GM23338 (cell line): ENCODE measurements around the gene ZNF185.
A peak's percentile ranks its signal among the peaks of the same experiment; 100 is the strongest.

ENCODE experiments used
- CREB1 ChIP-seq: fragments of 250-450 bp; sonication (Bioruptor Pico); IDR thresholded peaks from 2 replicates; pipeline ENCODE4 v1.5.0; 2020; ENCODE audit warnings: low read depth, mild to moderate bottlenecking, moderate library complexity
- CTCF ChIP-seq, 2 experiments: fragments of 200-600 bp in 1 of 2; sonication (generic) in 1 of 2; conservative IDR thresholded peaks; 2 replicates each; pipeline versions ENCODE4 v1.5.1 to v1.6.1; 2016 to 2017; ENCODE audit warnings: antibody characterized with exemption in 2 of 2, low read depth in 2 of 2, mild to moderate bottlenecking in 2 of 2, moderate library complexity in 1 of 2
- ETS1 ChIP-seq: IDR thresholded peaks from 2 replicates; pipeline ENCODE4 v1.6.1; 2016; ENCODE audit warnings: antibody characterized with exemption
- EZH2 ChIP-seq: fragments of 200-600 bp; sonication (generic); IDR thresholded peaks from one replicate; pipeline ENCODE4 v1.8.0; 2017; ENCODE audit warnings: antibody characterized with exemption, mild to moderate bottlenecking, low read depth; ENCODE audit not compliant: unreplicated experiment
- EZH2phosphoT487 ChIP-seq: fragments of 200-600 bp; sonication (generic); IDR thresholded peaks from one replicate; pipeline ENCODE4 v1.8.1; 2018; ENCODE audit warnings: antibody characterized with exemption; ENCODE audit not compliant: unreplicated experiment
- NANOG ChIP-seq: IDR thresholded peaks from 2 replicates; pipeline ENCODE4 v1.6.1; 2016; ENCODE audit warnings: antibody characterized with exemption, borderline replicate concordance
- POLR2AphosphoS5 ChIP-seq: IDR thresholded peaks from 2 replicates; pipeline ENCODE4 v1.6.1; 2016; ENCODE audit warnings: antibody characterized with exemption, low read depth
- REST ChIP-seq: IDR thresholded peaks from one replicate; pipeline ENCODE4 v1.6.1; 2018; ENCODE audit warnings: antibody characterized with exemption; ENCODE audit not compliant: unreplicated experiment

- TF ChIP-seq CTCF (conservative IDR thresholded peaks at IDR 0.05; ENCODE audit: low read depth in 2 of 2), result peak in 1 of 2 experiments; percentile 57; a peak in 3 of 4 replicates
- TF ChIP-seq EZH2, result no peak
- TF ChIP-seq REST, result no peak
- TF ChIP-seq ETS1, result no peak
- no peak for TF ChIP-seq POLR2AphosphoS5
- TF ChIP-seq NANOG, result no peak
- TF ChIP-seq CREB1 (CRISPR knock-in tag), result no peak
- no peak for TF ChIP-seq EZH2phosphoT487
Observed at GRCh38 chrX:152869972-152870371, 27.9 kb upstream of the ZNF185 start.
